Lower leg skin (tissue), 3 donors: Measurements from ENCODE around the gene ANO7.

Experiments used
- POLR2A ChIP-seq, 2 donors: fragments of 450-650 bp; IDR thresholded peaks; one replicate each; pipeline ENCODE4 v1.6.1; 2016 to 2017; ENCODE audit warnings: antibody characterized with exemption in 2 of 2, mild to moderate bottlenecking in 1 of 2, moderate library complexity in 1 of 2
- TF ChIP-seq, protein P1 (sequence below), 3 donors: fragments of 450-650 bp; IDR thresholded peaks; one replicate each; pipeline ENCODE4 v1.5.1; 2016; ENCODE audit warnings: antibody characterized with exemption in 3 of 3, mild to moderate bottlenecking in 3 of 3, moderate library complexity in 2 of 3

DNA sequence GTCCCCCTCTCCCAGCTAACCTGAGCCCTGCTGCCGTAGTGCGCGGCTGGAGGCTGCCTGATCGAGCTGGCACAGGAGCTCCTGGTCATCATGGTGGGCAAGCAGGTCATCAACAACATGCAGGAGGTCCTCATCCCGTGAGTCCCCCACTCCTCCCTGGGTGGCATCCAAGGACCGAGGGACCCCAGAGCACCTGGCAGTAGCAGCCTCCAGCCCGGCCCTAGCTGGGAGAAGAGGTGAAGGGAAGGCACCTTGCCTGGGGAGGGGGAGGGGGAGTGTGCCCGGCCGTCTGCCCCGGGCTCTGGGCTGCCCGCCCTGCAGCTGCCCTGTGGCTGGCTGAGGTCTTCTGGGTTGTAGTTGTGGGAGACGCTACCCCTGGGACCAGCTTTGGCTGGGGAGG lies 26.3 kb downstream of the ANO7 start:
- TF ChIP-seq, protein P1, sequence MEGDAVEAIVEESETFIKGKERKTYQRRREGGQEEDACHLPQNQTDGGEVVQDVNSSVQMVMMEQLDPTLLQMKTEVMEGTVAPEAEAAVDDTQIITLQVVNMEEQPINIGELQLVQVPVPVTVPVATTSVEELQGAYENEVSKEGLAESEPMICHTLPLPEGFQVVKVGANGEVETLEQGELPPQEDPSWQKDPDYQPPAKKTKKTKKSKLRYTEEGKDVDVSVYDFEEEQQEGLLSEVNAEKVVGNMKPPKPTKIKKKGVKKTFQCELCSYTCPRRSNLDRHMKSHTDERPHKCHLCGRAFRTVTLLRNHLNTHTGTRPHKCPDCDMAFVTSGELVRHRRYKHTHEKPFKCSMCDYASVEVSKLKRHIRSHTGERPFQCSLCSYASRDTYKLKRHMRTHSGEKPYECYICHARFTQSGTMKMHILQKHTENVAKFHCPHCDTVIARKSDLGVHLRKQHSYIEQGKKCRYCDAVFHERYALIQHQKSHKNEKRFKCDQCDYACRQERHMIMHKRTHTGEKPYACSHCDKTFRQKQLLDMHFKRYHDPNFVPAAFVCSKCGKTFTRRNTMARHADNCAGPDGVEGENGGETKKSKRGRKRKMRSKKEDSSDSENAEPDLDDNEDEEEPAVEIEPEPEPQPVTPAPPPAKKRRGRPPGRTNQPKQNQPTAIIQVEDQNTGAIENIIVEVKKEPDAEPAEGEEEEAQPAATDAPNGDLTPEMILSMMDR (IDR thresholded peaks at IDR 0.05) = no peak
- no peak for TF ChIP-seq POLR2A (IDR thresholded peaks at IDR 0.05)
